Endometrium (tissue), 2 donors: ENCODE results near the gene TSR3.

Experiments used
- FAIRE-seq: peaks from 2 replicates; lab custom pipeline; 2012; peaks lifted over from hg19 to GRCh38; lab: Jason Lieb, UNC
- donor health status: control.
- donor health status: control.

Gene TSR3

GRCh38 chr16:1308036-1308976 lies 43.4 kb downstream of the TSR3 start:
- FAIRE-seq, result no peak

- no peak for FAIRE-seq
Observed at GRCh38 chr16:1306334-1306733, 45.3 kb downstream of the TSR3 start.

- no peak for FAIRE-seq
Observed at GRCh38 chr16:1305823-1306222, 45.9 kb downstream of the TSR3 start.

- no peak for FAIRE-seq
Observed at GRCh38 chr16:1301562-1301961, 50.1 kb downstream of the TSR3 start.

GRCh38 chr16:1300664-1301476 lies 50.8 kb downstream of the TSR3 start:
- FAIRE-seq, result no peak

GRCh38 chr16:1299868-1300203 lies 51.8 kb downstream of the TSR3 start:
- FAIRE-seq, result no peak
